Osteocyte (in vitro differentiated cells): ENCODE data around the gene EIF4G1. TPM values are rescaled to one million over a fixed set of nuclear protein-coding genes. Genes with fewer than 3 reads are reported as not detected.

ENCODE experiments used
- DNase-seq: peaks from one replicate; pipeline ENCODE4 v3.0.0; 2021; ENCODE audit warnings: mixed read lengths; ENCODE audit not compliant: unreplicated experiment; ENCODE audit errors: extremely low spot score
- H3K27ac Mint-ChIP-seq: one replicate; pipeline ENCODE4 v1.8.0; 2021; ENCODE audit warnings: mild to moderate bottlenecking, mixed read lengths; ENCODE audit not compliant: unreplicated experiment
- H3K27me3 Mint-ChIP-seq: one replicate; pipeline ENCODE4 v1.8.0; 2021; ENCODE audit warnings: mixed read lengths; ENCODE audit not compliant: unreplicated experiment
- H3K36me3 Mint-ChIP-seq: one replicate; pipeline ENCODE4 v1.8.0; 2021; ENCODE audit warnings: mixed read lengths; ENCODE audit not compliant: unreplicated experiment
- H3K4me1 Mint-ChIP-seq: one replicate; pipeline ENCODE4 v1.8.0; 2021; ENCODE audit warnings: mixed read lengths; ENCODE audit not compliant: unreplicated experiment
- H3K4me3 Mint-ChIP-seq: one replicate; pipeline ENCODE4 v1.8.0; 2021; ENCODE audit warnings: mild to moderate bottlenecking, moderate library complexity, mixed read lengths; ENCODE audit not compliant: unreplicated experiment
- H3K9me3 Mint-ChIP-seq: one replicate; pipeline ENCODE4 v1.8.0; 2021; ENCODE audit warnings: mixed read lengths; ENCODE audit not compliant: unreplicated experiment
- total RNA-seq: library from RNA; stranded (reverse); gene quantifications from 2 replicates; pipeline ENCODE4 v1.2.1, GENCODE V29; 2021
- TF ChIP-seq, protein P1 (sequence below): fragments of 200-600 bp; sonication (generic); IDR thresholded peaks from 2 replicates; pipeline ENCODE4 v1.5.0; 2021; ENCODE audit warnings: antibody characterized with exemption, mild to moderate bottlenecking, moderate library complexity

EIF4G1 gene
- total RNA-seq, 1 donor from 2014 or later: 385 TPM

DNA sequence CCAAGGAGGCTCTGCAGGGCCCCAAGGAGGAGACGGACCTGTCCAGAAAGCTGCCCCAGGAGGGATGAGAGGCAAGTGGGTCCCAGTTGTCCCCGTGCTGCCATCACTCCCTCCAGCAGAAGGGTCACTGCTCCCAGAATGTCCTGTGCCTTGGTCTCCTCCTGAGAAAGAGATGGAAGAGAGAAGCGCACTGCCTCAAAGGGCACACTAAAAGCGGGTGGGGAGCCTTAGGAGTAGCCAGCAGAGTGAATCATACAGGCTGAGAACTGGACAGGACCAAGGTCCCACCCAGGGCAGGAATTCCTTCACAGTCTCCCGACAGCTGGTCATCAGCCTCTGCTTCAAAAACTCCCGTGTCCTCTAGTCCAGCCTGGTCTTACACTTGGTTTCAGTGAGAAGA is 59.0 kb downstream of the EIF4G1 start:
- peaks cover 16% of the 10 kb centered on the region for H3K36me3 Mint-ChIP-seq
- H3K27me3 Mint-ChIP-seq: peaks cover 37% of the 10 kb centered on the region
- no peak overlapping the region for H3K4me3 Mint-ChIP-seq
- peaks cover 52% of the 10 kb centered on the region for H3K4me1 Mint-ChIP-seq
- H3K9me3 Mint-ChIP-seq: no peaks in the 10 kb centered on the region
- no peak overlapping the region for H3K27ac Mint-ChIP-seq
- TF ChIP-seq, protein P1, sequence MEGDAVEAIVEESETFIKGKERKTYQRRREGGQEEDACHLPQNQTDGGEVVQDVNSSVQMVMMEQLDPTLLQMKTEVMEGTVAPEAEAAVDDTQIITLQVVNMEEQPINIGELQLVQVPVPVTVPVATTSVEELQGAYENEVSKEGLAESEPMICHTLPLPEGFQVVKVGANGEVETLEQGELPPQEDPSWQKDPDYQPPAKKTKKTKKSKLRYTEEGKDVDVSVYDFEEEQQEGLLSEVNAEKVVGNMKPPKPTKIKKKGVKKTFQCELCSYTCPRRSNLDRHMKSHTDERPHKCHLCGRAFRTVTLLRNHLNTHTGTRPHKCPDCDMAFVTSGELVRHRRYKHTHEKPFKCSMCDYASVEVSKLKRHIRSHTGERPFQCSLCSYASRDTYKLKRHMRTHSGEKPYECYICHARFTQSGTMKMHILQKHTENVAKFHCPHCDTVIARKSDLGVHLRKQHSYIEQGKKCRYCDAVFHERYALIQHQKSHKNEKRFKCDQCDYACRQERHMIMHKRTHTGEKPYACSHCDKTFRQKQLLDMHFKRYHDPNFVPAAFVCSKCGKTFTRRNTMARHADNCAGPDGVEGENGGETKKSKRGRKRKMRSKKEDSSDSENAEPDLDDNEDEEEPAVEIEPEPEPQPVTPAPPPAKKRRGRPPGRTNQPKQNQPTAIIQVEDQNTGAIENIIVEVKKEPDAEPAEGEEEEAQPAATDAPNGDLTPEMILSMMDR: no peak
- DNase-seq: no peak

DNA sequence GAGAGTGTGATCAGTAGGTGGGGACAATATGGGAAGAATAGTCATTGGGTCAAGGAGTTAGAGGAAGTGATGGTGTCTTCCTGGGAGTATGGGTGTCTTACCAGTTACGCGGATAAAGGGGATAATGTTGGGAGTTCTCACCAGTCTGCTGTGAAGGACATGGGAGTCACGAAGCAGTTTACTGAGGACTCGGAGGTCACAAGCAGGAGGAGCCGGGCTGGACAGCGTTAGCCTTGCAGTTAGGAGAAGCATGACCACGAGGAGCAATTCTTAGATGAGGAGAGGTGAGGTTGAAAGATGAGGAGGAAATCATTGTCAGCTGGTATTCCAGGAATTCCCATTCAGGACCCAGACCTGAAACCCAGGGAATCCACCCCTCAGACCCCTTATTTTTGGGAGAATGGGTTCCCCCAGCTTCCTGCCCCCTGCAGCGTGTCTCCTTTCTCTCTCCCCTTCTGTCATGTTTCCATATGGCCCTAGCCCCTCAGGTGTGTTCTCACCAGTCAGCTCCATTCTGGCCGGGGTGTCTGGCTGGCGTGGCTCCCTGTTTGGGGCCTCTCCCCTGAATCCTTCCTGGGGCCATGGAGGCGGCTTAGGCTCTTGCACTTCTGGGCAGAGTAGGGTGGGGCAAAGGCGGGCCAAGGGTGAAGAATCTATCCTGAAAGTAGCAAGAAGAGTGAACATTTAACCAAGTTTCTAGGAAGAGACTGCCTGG is 61.5 kb downstream of the EIF4G1 start:
- no peak for DNase-seq
- Mint-ChIP-seq H3K27ac (no peak overlapping the region), H3K36me3 (no peaks in the 10 kb centered on the region), H3K4me3 (no peak overlapping the region), H3K4me1 (peaks cover 41% of the 10 kb centered on the region), H3K27me3 (peaks cover 48% of the 10 kb centered on the region), H3K9me3 (no peaks in the 10 kb centered on the region)
- TF ChIP-seq, protein P1: no peak

DNA sequence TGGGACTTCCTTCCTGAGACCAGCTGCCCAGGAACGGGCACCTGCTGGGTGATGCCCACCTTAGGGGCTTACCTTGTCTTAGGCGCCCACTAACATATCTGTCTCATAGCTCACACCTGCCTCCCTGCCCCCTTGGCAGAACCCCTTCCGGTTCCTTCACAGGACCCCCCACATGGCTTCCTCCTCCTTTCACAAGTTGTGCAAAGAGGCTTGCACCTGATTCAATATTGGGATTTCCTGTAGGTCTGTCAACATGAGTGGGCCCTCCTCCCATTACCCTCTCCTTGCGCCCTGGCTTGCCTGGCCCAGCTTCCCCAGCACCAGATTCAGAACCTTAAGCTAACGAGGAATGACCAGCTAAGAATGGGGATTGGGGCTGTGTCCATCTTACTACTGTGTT is 63.0 kb downstream of the EIF4G1 start:
- Mint-ChIP-seq H3K36me3 (no peaks in the 10 kb centered on the region), H3K9me3 (no peaks in the 10 kb centered on the region), H3K27ac (no peak overlapping the region), H3K4me3 (no peak overlapping the region), H3K27me3 (peaks cover 58% of the 10 kb centered on the region), H3K4me1 (peaks cover 27% of the 10 kb centered on the region)
- no peak for DNase-seq
- TF ChIP-seq, protein P1: no peak

DNA sequence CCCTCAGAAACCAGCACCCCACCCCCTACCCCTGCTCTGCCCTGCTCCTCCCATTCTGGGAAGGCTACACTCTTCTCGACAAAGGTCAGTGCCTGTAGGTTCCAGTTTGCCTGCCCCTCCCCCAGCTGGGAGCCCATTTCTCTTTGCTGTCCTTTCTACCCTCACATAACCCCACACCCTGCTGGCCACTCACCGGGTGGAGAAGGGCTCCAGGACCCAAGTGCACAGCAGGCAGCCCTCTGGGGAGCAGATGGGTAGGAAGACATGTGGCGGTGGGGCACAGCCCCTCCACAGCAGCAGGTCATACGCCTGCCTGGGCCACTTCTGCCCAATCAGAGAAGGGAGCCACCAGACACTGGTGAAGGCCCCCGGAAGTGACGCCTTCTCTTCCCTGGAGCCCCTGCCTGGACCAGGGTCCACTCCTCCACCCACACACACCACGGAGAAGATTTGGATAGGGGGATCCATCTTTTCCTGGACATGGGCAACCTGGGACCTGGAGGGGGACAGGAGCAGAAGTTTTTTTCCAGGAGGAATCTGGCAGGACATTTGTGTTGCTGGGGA is 63.6 kb downstream of the EIF4G1 start, which contains the start of gene THPO:
Gene THPO, minus strand, starts transcription at position 326 of the 564 bp plus-strand sequence. CDS start 1,948 bp downstream, outside the sequence.
- Mint-ChIP-seq H3K36me3 (no peaks in the 10 kb centered on the region), H3K27ac (no peak within 1 kb of the TSS), H3K9me3 (no peaks in the 10 kb centered on the region), H3K4me1 (peaks cover 21% of the 10 kb centered on the region), H3K27me3 (peaks cover 63% of the 10 kb centered on the region), H3K4me3 (peak within 1 kb of the TSS; percentile 62)
- TF ChIP-seq, protein P1: no peak
- DNase-seq: no peak

DNA sequence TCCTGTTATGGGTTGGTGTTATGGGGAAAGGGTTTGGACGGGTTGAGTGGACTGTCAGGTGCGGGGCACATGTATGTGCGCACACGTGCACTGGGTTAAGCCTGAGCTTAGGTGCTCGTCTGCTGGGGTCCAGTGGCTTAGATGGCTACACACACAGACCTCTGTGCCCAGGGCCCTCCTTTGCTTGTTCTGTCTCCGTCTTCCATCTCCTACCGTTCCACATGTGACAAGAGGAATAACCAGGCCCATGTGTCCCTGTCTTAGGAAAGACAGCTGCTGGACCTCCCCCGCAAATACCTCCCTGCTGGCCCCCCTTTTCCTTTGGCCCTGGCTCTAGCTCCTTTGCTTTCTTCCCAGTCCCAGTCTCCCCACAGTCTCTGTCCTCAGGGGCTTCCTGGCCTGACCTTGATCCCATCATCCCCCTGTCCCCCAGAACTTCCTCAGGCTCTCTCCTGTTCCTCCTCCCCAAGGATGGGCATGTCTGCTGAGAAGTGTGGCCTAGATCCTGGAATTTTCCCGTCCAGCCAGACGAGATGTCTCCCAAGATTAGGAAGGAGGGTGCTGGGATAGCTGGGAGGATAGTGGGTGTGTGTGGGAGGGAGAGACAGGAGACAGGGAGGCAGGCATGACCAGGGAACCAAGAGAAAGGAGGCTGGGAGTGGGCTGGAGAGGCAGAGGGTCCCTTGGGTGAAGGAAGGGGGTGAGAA is 64.4 kb downstream of the EIF4G1 start:
- H3K27me3 Mint-ChIP-seq: peaks cover 63% of the 10 kb centered on the region

More for the DNA sequence above, 64.4 kb downstream of the EIF4G1 start:
- Mint-ChIP-seq H3K4me1 (peaks cover 14% of the 10 kb centered on the region), H3K4me3 (peak overlapping the region; percentile 62), H3K36me3 (no peaks in the 10 kb centered on the region), H3K27ac (no peak overlapping the region), H3K9me3 (no peaks in the 10 kb centered on the region)
- DNase-seq: no peak
- TF ChIP-seq, protein P1: no peak
